GM19035 (cell line): ENCODE data around the gene RNFT2.
"Not testable (repeated sequence)": the region's sequence is repeated elsewhere in the genome, so short reads cannot be mapped to it uniquely, and the experiment has no call there.

ENCODE experiments used
- ATAC-seq: cut with Tn5 transposase; IDR thresholded peaks from one replicate; pipeline ENCODE4 v1.9.1; 2021; ENCODE audit not compliant: unreplicated experiment

The RNFT2 gene

GRCh38 chr12:116742787-116743186 lies 4.7 kb downstream of the RNFT2 start:
- not testable (repeated sequence) for ATAC-seq

GRCh38 chr12:116744766-116745165 lies 6.7 kb downstream of the RNFT2 start:
- no peak for ATAC-seq

GRCh38 chr12:116745554-116745953 lies 7.4 kb downstream of the RNFT2 start:
- no peak for ATAC-seq

GRCh38 chr12:116749884-116750283 lies 11.8 kb downstream of the RNFT2 start:
- ATAC-seq = no peak

- ATAC-seq = no peak
Observed at GRCh38 chr12:116750298-116750697, 12.2 kb downstream of the RNFT2 start.

GRCh38 chr12:116754097-116754496 lies 16.0 kb downstream of the RNFT2 start:
- not testable (repeated sequence) for ATAC-seq

- not testable (repeated sequence) for ATAC-seq
Observed at GRCh38 chr12:116754783-116755182, 16.7 kb downstream of the RNFT2 start.

GRCh38 chr12:116759783-116760621 lies 21.9 kb downstream of the RNFT2 start:
- ATAC-seq = no peak

GRCh38 chr12:116760622-116761020 lies 22.5 kb downstream of the RNFT2 start:
- ATAC-seq = no peak

- ATAC-seq = no peak
Observed at GRCh38 chr12:116761499-116761898, 23.4 kb downstream of the RNFT2 start.

GRCh38 chr12:116765271-116765670 lies 27.2 kb downstream of the RNFT2 start:
- no peak for ATAC-seq

- no peak for ATAC-seq
Observed at GRCh38 chr12:116766285-116766684, 28.2 kb downstream of the RNFT2 start.

GRCh38 chr12:116766746-116767145 lies 28.6 kb downstream of the RNFT2 start:
- no peak for ATAC-seq

- ATAC-seq = no peak
Observed at GRCh38 chr12:116771651-116772050, 33.5 kb downstream of the RNFT2 start.

GRCh38 chr12:116773276-116773731 lies 35.2 kb downstream of the RNFT2 start:
- no peak for ATAC-seq

GRCh38 chr12:116774020-116774419 lies 35.9 kb downstream of the RNFT2 start:
- no peak for ATAC-seq

GRCh38 chr12:116777245-116777644 lies 39.1 kb downstream of the RNFT2 start:
- no peak for ATAC-seq

GRCh38 chr12:116779597-116779996 lies 41.5 kb downstream of the RNFT2 start:
- no peak for ATAC-seq

GRCh38 chr12:116780942-116781341 lies 42.8 kb downstream of the RNFT2 start:
- ATAC-seq = no peak

- no peak for ATAC-seq
Observed at GRCh38 chr12:116783525-116784237, 45.6 kb downstream of the RNFT2 start.

GRCh38 chr12:116784238-116784612 lies 46.1 kb downstream of the RNFT2 start:
- ATAC-seq = no peak

GRCh38 chr12:116789562-116789961 lies 51.4 kb downstream of the RNFT2 start:
- ATAC-seq = not testable (repeated sequence)
